ENCODE results near the gene SFN.

DNA sequence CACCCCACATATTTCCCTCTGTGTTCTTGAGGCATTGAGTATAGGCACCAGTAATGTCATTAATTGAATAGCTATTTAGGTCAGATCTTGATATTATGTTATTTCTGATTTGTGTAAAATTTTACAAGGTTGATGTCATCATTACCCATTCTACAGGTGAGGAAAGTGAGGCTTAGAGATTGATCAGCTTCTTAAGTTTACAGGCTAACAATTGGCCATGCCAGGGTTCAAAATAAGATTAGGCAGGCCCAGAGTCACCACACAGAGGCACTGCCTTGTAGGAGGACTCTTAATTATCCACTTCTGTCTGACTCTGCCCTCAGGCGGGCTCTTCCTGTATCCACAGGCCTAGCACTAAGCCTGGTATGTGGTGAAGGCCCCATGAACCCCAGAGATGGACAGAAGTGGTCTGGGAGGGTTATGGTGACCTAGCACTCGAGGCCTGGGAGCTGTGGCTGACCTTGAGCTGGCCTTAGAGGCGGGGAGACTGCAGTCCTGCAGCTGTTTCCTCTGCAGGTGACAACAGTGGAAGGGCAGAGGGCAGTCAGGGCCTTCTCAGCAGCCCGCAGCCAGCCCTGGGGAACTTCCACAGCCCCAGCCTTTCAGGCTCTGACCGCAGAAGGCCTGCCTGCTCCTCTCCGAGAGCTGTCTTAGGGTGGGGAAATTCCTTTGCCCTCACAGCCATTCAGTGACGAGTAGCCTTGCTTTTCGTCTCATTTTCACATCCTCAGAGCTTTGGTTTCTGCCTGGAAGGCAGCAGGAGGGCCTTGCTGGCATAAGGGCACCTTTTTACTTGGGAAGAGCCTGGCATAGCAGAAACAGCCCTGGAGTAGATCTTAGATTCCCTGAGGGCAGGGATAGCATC is 24.2 kb upstream of the SFN start:
- TF ChIP-seq RFX5 (IDR thresholded peaks at IDR 0.05; ENCODE audit: low read depth, low read length), result no peak
- TF ChIP-seq, protein P1, sequence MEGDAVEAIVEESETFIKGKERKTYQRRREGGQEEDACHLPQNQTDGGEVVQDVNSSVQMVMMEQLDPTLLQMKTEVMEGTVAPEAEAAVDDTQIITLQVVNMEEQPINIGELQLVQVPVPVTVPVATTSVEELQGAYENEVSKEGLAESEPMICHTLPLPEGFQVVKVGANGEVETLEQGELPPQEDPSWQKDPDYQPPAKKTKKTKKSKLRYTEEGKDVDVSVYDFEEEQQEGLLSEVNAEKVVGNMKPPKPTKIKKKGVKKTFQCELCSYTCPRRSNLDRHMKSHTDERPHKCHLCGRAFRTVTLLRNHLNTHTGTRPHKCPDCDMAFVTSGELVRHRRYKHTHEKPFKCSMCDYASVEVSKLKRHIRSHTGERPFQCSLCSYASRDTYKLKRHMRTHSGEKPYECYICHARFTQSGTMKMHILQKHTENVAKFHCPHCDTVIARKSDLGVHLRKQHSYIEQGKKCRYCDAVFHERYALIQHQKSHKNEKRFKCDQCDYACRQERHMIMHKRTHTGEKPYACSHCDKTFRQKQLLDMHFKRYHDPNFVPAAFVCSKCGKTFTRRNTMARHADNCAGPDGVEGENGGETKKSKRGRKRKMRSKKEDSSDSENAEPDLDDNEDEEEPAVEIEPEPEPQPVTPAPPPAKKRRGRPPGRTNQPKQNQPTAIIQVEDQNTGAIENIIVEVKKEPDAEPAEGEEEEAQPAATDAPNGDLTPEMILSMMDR (conservative IDR thresholded peaks at IDR 0.05; ENCODE audit: low read depth, low read length), result no peak
- TF ChIP-seq RAD21 (IDR thresholded peaks at IDR 0.05; ENCODE audit: low read length), result no peak
- TF ChIP-seq SMC3 (IDR thresholded peaks at IDR 0.05; ENCODE audit: low read depth, low read length), result no peak
- no peak for TF ChIP-seq POLR2A (IDR thresholded peaks at IDR 0.05; ENCODE audit: low read depth, low read length)
- no peak for TF ChIP-seq CEBPB (IDR thresholded peaks at IDR 0.05; ENCODE audit: low read depth, low read length)
- TF ChIP-seq FOS (IDR thresholded peaks at IDR 0.05; ENCODE audit: low read depth, low read length), result no peak
- no peak for TF ChIP-seq ELK1 (IDR thresholded peaks at IDR 0.05; ENCODE audit: borderline replicate concordance, low read depth, low read length)
- TF ChIP-seq MXI1 (IDR thresholded peaks at IDR 0.05; ENCODE audit: borderline replicate concordance, low read depth, low read length), result no peak
- TF ChIP-seq CHD1 (IDR thresholded peaks at IDR 0.05; ENCODE audit: low read depth, low read length), result no peak
- no peak for TF ChIP-seq BHLHE40 (IDR thresholded peaks at IDR 0.05; ENCODE audit: low read depth, low read length)
